GM10248 (cell line): ENCODE data around the gene KCNMB1.

Experiments
- CTCF ChIA-PET: fragments of 300-600 bp; sonication (Branson Sonifier 250); formaldehyde crosslinking; extraction: SDS; loops from one replicate; lab custom pipeline; 2021; ENCODE audit warnings: antibody characterized with exemption; lab: Yijun Ruan, JAX
- POLR2A ChIA-PET: fragments of 350-650 bp; sonication (Branson Sonifier 250); formaldehyde crosslinking; extraction: SDS; loops from one replicate; lab custom pipeline; 2020; ENCODE audit warnings: antibody characterized with exemption; lab: Yijun Ruan, JAX
- DNase-seq: peaks from one replicate; pipeline ENCODE4 v3.0.0; 2012; ENCODE audit errors: extremely low spot score
- CTCF ChIP-seq: IDR thresholded peaks from 2 replicates; pipeline ENCODE4 v1.5.1; 2012; ENCODE audit warnings: mild to moderate bottlenecking, low read depth; ENCODE audit errors: extremely low read depth, missing control alignments, control extremely low read depth

The KCNMB1 gene

GRCh38 chr5:170426786-170427185 is 37.6 kb upstream of the KCNMB1 start:
- no peak for TF ChIP-seq CTCF
- ChIA-PET CTCF (interaction anchor here (0.8 to 12.4 kb wide), 30 partner anchors 8 to 304 kb away, joined by 3 to 191 read pairs (median 4); partner anchors contain the start of gene LCP2), POLR2A (no interaction called here)
- no peak for DNase-seq

- ChIA-PET CTCF (interaction anchor here (0.8 to 12.4 kb wide), 32 partner anchors 9 to 304 kb away, joined by 3 to 191 read pairs (median 4); partner anchors contain the start of gene LCP2), POLR2A (interaction anchor here (0.6 kb wide), 1 partner anchor 1800 kb away, joined by 4 read pairs; no protein-coding TSS in a partner anchor)
- DNase-seq = peak; percentile 43
- peak; percentile 52 for TF ChIP-seq CTCF
These were observed 37.1 kb upstream of the KCNMB1 start for GRCh38 chr5:170426149-170426767.

GRCh38 chr5:170425731-170426130 is 36.6 kb upstream of the KCNMB1 start:
- no peak for DNase-seq
- ChIA-PET CTCF (interaction anchor here (0.9 to 12.4 kb wide), 29 partner anchors 9 to 303 kb away, joined by 3 to 191 read pairs (median 4); partner anchors contain the start of gene LCP2), POLR2A (interaction anchor here (0.6 kb wide), 1 partner anchor 1800 kb away, joined by 4 read pairs; no protein-coding TSS in a partner anchor)
- no peak for TF ChIP-seq CTCF

GRCh38 chr5:170424629-170425028 is 35.5 kb upstream of the KCNMB1 start:
- ChIA-PET CTCF (interaction anchor here (0.8 to 12.4 kb wide), 10 partner anchors 8 to 208 kb away, joined by 3 to 191 read pairs (median 5); no protein-coding TSS in a partner anchor), POLR2A (no interaction called here)
- no peak for DNase-seq
- TF ChIP-seq CTCF = no peak

GRCh38 chr5:170423692-170424091 is 34.5 kb upstream of the KCNMB1 start:
- CTCF ChIA-PET = interaction anchor here (0.7 to 12.4 kb wide), 7 partner anchors 8 to 198 kb away, joined by 3 to 191 read pairs (median 7); no protein-coding TSS in a partner anchor
- no peak for DNase-seq
- no peak for TF ChIP-seq CTCF
- POLR2A ChIA-PET = no interaction called here

GRCh38 chr5:170421826-170422225 is 32.7 kb upstream of the KCNMB1 start:
- POLR2A ChIA-PET = no interaction called here
- CTCF ChIA-PET = interaction anchor here (0.9 to 12.4 kb wide), 21 partner anchors 10 to 221 kb away, joined by 3 to 191 read pairs (median 4); no protein-coding TSS in a partner anchor
- no peak for TF ChIP-seq CTCF
- no peak for DNase-seq
